ENCODE measurements around the gene MX2.

MX2 gene

GRCh38 chr21:41363370-41364270, 1.8 kb downstream of the MX2 start:
- DNase-seq (ENCODE audit: extremely low spot score): no peak
- POLR2A ChIA-PET: no interaction called here
- CTCF ChIA-PET: interaction anchor here (1.2 to 1.3 kb wide), 3 partner anchors 9 to 80 kb away, joined by 3 to 4 read pairs (median 3); no protein-coding TSS in a partner anchor
- TF ChIP-seq CTCF (IDR thresholded peaks at IDR 0.05; ENCODE audit: control extremely low read depth, extremely low read depth, low read depth, missing control alignments): no peak

- TF ChIP-seq CTCF (IDR thresholded peaks at IDR 0.05; ENCODE audit: control extremely low read depth, extremely low read depth, low read depth, missing control alignments): no peak
- DNase-seq (ENCODE audit: extremely low spot score): no peak
- CTCF ChIA-PET: no interaction called here
- POLR2A ChIA-PET: no interaction called here
These were observed 2.5 kb downstream of the MX2 start for GRCh38 chr21:41364308-41364707.

GRCh38 chr21:41365377-41366107, 3.7 kb downstream of the MX2 start:
- ChIA-PET POLR2A (no interaction called here), CTCF (no interaction called here)
- TF ChIP-seq CTCF (IDR thresholded peaks at IDR 0.05; ENCODE audit: control extremely low read depth, extremely low read depth, low read depth, missing control alignments): no peak
- no peak for DNase-seq (ENCODE audit: extremely low spot score)

- POLR2A ChIA-PET: no interaction called here
- DNase-seq (ENCODE audit: extremely low spot score): peak; percentile 67
- CTCF ChIA-PET: interaction anchor here (1.0 to 2.0 kb wide), 3 partner anchors 8 to 83 kb away, joined by 3 to 7 read pairs (median 5); no protein-coding TSS in a partner anchor
- no peak for TF ChIP-seq CTCF (IDR thresholded peaks at IDR 0.05; ENCODE audit: control extremely low read depth, extremely low read depth, low read depth, missing control alignments)
These were observed 4.8 kb downstream of the MX2 start for GRCh38 chr21:41366522-41367151.

GRCh38 chr21:41367301-41367944, 5.6 kb downstream of the MX2 start:
- ChIA-PET POLR2A (interaction anchor here (0.6 to 0.7 kb wide), 3 partner anchors 9 to 449 kb away, joined by 3 to 4 read pairs (median 3); no protein-coding TSS in a partner anchor), CTCF (interaction anchor here (0.9 to 2.0 kb wide), 6 partner anchors 9 to 84 kb away, joined by 3 to 7 read pairs (median 4); no protein-coding TSS in a partner anchor)
- DNase-seq (ENCODE audit: extremely low spot score): no peak
- no peak for TF ChIP-seq CTCF (IDR thresholded peaks at IDR 0.05; ENCODE audit: control extremely low read depth, extremely low read depth, low read depth, missing control alignments)
